Choroid plexus epithelial cell (primary cell): ENCODE results near the gene RLBP1.

Experiments used
- DNase-seq: peaks from one replicate; pipeline ENCODE4 v3.0.0-alpha.2; 2010; ENCODE audit warnings: low read depth
- H3K4me3 ChIP-seq: 2 replicates; pipeline ENCODE4 v1.5.1; 2011; ENCODE audit warnings: low read depth, mild to moderate bottlenecking, control low read depth, low read length, moderate library complexity
- TF ChIP-seq, protein P1 (sequence below): conservative IDR thresholded peaks from 2 replicates; pipeline ENCODE4 v1.5.1; 2011; ENCODE audit warnings: low read depth, mild to moderate bottlenecking, control low read depth, inconsistent platforms, low read length, moderate library complexity

RLBP1 gene

DNA sequence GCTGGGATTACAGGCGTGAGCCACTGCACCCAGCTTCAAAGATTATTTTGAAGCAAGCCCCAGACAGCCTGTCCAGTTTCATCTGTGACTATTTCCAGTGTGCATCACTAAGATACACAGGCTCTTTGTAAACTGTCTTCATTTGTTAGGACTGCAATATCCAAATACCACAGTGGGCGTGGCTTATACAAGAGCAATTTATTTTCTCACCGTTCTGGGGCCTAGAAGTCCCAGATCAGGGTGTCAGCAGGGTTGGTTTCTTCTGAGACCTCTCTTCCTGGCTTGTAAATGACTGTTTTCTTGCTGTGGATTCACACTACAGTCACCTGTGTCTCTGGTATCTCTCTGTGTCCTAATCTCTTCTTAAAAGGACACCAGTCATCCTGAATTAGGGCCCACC is 59.7 kb downstream of the RLBP1 start:
- no peak for DNase-seq
- H3K4me3 ChIP-seq = no peak overlapping the region
- TF ChIP-seq, protein P1, sequence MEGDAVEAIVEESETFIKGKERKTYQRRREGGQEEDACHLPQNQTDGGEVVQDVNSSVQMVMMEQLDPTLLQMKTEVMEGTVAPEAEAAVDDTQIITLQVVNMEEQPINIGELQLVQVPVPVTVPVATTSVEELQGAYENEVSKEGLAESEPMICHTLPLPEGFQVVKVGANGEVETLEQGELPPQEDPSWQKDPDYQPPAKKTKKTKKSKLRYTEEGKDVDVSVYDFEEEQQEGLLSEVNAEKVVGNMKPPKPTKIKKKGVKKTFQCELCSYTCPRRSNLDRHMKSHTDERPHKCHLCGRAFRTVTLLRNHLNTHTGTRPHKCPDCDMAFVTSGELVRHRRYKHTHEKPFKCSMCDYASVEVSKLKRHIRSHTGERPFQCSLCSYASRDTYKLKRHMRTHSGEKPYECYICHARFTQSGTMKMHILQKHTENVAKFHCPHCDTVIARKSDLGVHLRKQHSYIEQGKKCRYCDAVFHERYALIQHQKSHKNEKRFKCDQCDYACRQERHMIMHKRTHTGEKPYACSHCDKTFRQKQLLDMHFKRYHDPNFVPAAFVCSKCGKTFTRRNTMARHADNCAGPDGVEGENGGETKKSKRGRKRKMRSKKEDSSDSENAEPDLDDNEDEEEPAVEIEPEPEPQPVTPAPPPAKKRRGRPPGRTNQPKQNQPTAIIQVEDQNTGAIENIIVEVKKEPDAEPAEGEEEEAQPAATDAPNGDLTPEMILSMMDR = no peak
